Astrocyte (in vitro differentiated cells and primary cell): ENCODE results near the gene BMP4. TPM values are rescaled to one million over a fixed set of nuclear protein-coding genes. Genes with fewer than 3 reads are reported as not detected.

Source experiments
- DNase-seq: peaks from one replicate; pipeline ENCODE4 v3.0.0-alpha.2; 2010; ENCODE audit warnings: low read depth
- FAIRE-seq: peaks from 2 replicates; lab custom pipeline; 2011; peaks lifted over from hg19 to GRCh38; lab: Jason Lieb, UNC
- H2AFZ ChIP-seq: 2 replicates; pipeline ENCODE4 v1.6.0; 2012; ENCODE audit warnings: low read depth, low read length, inconsistent platforms
- H3K27ac ChIP-seq: 2 replicates; pipeline ENCODE4 v1.5.1; 2011; ENCODE audit warnings: low read depth, low read length, inconsistent platforms
- H3K27me3 ChIP-seq: 2 replicates; pipeline ENCODE4 v1.6.0; 2011; ENCODE audit warnings: low read length, inconsistent platforms; ENCODE audit not compliant: insufficient read depth
- H3K36me3 ChIP-seq: 2 replicates; pipeline ENCODE4 v1.5.1; 2011; ENCODE audit warnings: low read length, inconsistent platforms; ENCODE audit not compliant: insufficient read depth
- H3K4me1 ChIP-seq: 2 replicates; pipeline ENCODE4 v1.5.1; 2011; ENCODE audit warnings: low read length, inconsistent platforms; ENCODE audit not compliant: insufficient read depth
- H3K4me2 ChIP-seq: 2 replicates; pipeline ENCODE4 v1.6.0; 2012; ENCODE audit warnings: low read length, inconsistent platforms
- H3K4me3 ChIP-seq: 2 replicates; pipeline ENCODE4 v1.5.1; 2011; ENCODE audit warnings: low read depth, mild to moderate bottlenecking, low read length, inconsistent platforms; ENCODE audit not compliant: insufficient read depth
- H3K79me2 ChIP-seq: 2 replicates; pipeline ENCODE4 v1.6.0; 2012; ENCODE audit warnings: mild to moderate bottlenecking, low read length, inconsistent platforms; ENCODE audit not compliant: insufficient read depth
- H3K9ac ChIP-seq: 2 replicates; pipeline ENCODE4 v1.6.0; 2012; ENCODE audit warnings: mild to moderate bottlenecking, low read length, inconsistent platforms
- H3K9me3 ChIP-seq: 2 replicates; pipeline ENCODE4 v1.5.1; 2012; ENCODE audit warnings: low read depth, mild to moderate bottlenecking, low read length, inconsistent platforms; ENCODE audit not compliant: insufficient read depth
- H4K20me1 ChIP-seq: 2 replicates; pipeline ENCODE4 v1.6.0; 2012; ENCODE audit warnings: low read length, inconsistent platforms; ENCODE audit not compliant: insufficient read depth
- H3K27ac Mint-ChIP-seq: one replicate; pipeline ENCODE4 v1.8.0; 2021; ENCODE audit warnings: mild to moderate bottlenecking, mixed read lengths; ENCODE audit not compliant: unreplicated experiment
- H3K27me3 Mint-ChIP-seq: one replicate; pipeline ENCODE4 v1.8.0; 2021; ENCODE audit warnings: low read depth, mixed read lengths; ENCODE audit not compliant: unreplicated experiment
- H3K36me3 Mint-ChIP-seq: one replicate; pipeline ENCODE4 v1.8.0; 2021; ENCODE audit warnings: low read depth, mixed read lengths; ENCODE audit not compliant: unreplicated experiment
- H3K4me1 Mint-ChIP-seq: one replicate; pipeline ENCODE4 v1.8.0; 2021; ENCODE audit warnings: low read depth, mixed read lengths; ENCODE audit not compliant: unreplicated experiment
- H3K4me3 Mint-ChIP-seq: one replicate; pipeline ENCODE4 v1.8.0; 2021; ENCODE audit warnings: mild to moderate bottlenecking, moderate library complexity, mixed read lengths; ENCODE audit not compliant: unreplicated experiment
- H3K9me3 Mint-ChIP-seq: one replicate; pipeline ENCODE4 v1.8.0; 2021; ENCODE audit warnings: mild to moderate bottlenecking, mixed read lengths; ENCODE audit not compliant: unreplicated experiment
- EZH2 ChIP-seq: IDR thresholded peaks from 2 replicates; pipeline ENCODE4 v1.6.1; 2012; ENCODE audit warnings: mild to moderate bottlenecking, low read length, inconsistent platforms; ENCODE audit not compliant: insufficient read depth
- total RNA-seq: library from RNA; stranded (reverse); gene quantifications from 2 replicates; pipeline ENCODE4 v1.2.1, GENCODE V29; 2021
- TF ChIP-seq, protein P1 (sequence below): IDR thresholded peaks from 2 replicates; pipeline ENCODE4 v1.5.1; 2011; ENCODE audit warnings: low read depth, mild to moderate bottlenecking, inconsistent platforms, low read length, moderate library complexity; ENCODE audit not compliant: insufficient read depth

BMP4 gene
- total RNA-seq, 1 donor from 2014 or later, result 27.2 TPM

- no peak for DNase-seq
- no peak overlapping the region for H3K4me3 ChIP-seq
- no peaks in the 10 kb centered on the region for H3K79me2 ChIP-seq
- H3K9me3 Mint-ChIP-seq, result peaks cover 5% of the 10 kb centered on the region
- H3K27ac Mint-ChIP-seq, result no peak overlapping the region
- no peak overlapping the region for H3K4me3 Mint-ChIP-seq
- no peaks in the 10 kb centered on the region for H3K27me3 ChIP-seq
- TF ChIP-seq, protein P1, sequence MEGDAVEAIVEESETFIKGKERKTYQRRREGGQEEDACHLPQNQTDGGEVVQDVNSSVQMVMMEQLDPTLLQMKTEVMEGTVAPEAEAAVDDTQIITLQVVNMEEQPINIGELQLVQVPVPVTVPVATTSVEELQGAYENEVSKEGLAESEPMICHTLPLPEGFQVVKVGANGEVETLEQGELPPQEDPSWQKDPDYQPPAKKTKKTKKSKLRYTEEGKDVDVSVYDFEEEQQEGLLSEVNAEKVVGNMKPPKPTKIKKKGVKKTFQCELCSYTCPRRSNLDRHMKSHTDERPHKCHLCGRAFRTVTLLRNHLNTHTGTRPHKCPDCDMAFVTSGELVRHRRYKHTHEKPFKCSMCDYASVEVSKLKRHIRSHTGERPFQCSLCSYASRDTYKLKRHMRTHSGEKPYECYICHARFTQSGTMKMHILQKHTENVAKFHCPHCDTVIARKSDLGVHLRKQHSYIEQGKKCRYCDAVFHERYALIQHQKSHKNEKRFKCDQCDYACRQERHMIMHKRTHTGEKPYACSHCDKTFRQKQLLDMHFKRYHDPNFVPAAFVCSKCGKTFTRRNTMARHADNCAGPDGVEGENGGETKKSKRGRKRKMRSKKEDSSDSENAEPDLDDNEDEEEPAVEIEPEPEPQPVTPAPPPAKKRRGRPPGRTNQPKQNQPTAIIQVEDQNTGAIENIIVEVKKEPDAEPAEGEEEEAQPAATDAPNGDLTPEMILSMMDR, result no peak
- TF ChIP-seq EZH2, result no peak
- H3K27me3 Mint-ChIP-seq, result peaks cover 4% of the 10 kb centered on the region
- H3K4me1 Mint-ChIP-seq, result no peaks in the 10 kb centered on the region
- no peaks in the 10 kb centered on the region for H3K36me3 ChIP-seq
- no peak overlapping the region for H3K4me2 ChIP-seq
- no peak overlapping the region for H3K27ac ChIP-seq
- no peaks in the 10 kb centered on the region for H3K36me3 Mint-ChIP-seq
- FAIRE-seq, result no peak
- no peaks in the 10 kb centered on the region for H3K9me3 ChIP-seq
- H3K4me1 ChIP-seq, result no peaks in the 10 kb centered on the region
- H3K9ac ChIP-seq, result no peak overlapping the region
- H4K20me1 ChIP-seq, result no peaks in the 10 kb centered on the region
- H2AFZ ChIP-seq, result no peak overlapping the region
Measured at GRCh38 chr14:53916239-53916638, 40.4 kb downstream of the BMP4 start.

DNA sequence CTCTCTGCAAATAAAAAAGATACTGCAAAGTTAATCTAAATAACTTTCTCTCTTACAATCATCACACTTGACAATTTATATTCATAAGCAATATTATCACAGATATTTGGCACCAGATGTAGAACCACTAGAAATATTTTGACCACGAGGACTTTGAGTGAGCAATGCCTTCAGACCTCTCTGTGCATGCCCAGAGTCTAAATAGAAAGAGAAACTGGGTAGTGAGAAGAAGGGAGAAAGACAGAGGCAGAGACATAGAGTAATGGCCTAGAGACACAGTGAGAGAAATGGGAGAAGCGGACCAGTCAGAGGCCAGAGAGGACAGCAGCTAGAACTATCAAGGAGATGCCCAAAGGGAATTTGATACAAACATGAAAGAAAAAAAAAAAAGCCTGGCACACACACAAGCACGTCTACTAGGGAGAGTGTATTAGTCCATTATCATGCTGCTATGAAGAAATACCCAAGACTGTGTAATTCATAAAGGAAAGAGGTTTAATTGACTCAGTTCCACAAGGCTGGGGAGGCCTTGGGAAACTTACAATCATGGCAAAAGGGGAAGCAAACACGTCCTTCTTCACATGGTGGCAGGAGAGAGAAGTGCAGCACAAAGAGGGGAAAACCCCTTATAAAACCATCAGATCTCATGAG, 41.1 kb downstream of the BMP4 start:
- Histone ChIP-seq H3K4me2 (no peak overlapping the region), H2AFZ (no peak overlapping the region), H3K4me1 (no peaks in the 10 kb centered on the region), H3K9me3 (no peaks in the 10 kb centered on the region), H3K4me3 (no peak overlapping the region), H3K79me2 (no peaks in the 10 kb centered on the region), H3K9ac (no peak overlapping the region), H3K27ac (no peak overlapping the region), H3K36me3 (no peaks in the 10 kb centered on the region), H4K20me1 (no peaks in the 10 kb centered on the region), H3K27me3 (no peaks in the 10 kb centered on the region)
- Mint-ChIP-seq H3K27me3 (peaks cover 2% of the 10 kb centered on the region), H3K27ac (no peak overlapping the region), H3K36me3 (no peaks in the 10 kb centered on the region), H3K4me3 (no peak overlapping the region), H3K4me1 (no peaks in the 10 kb centered on the region), H3K9me3 (peaks cover 5% of the 10 kb centered on the region)
- TF ChIP-seq, protein P1, result no peak
- TF ChIP-seq EZH2, result no peak
- no peak for DNase-seq
- FAIRE-seq, result no peak

DNA sequence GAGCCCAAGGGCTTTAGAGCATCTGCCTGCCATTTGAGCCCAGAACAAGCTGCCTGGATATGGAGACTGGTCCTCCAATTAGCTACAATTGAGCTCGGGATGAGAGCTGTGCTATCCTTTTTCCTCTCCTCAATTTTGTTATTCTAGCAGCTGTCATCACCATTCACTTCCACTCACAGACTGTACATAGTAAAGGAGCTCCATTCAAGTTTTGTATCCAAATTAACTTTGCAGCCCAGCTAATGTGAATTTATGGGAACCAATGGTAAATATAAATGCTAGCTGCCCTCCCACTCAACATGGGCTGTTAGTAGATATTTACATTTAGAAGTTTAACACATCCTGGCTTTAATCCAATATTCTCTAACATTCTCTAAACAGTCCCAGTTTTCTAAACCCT, 44.6 kb downstream of the BMP4 start:
- Histone ChIP-seq H3K36me3 (no peaks in the 10 kb centered on the region), H3K4me1 (no peaks in the 10 kb centered on the region), H3K9me3 (no peaks in the 10 kb centered on the region), H4K20me1 (no peaks in the 10 kb centered on the region), H3K9ac (no peak overlapping the region), H3K79me2 (no peaks in the 10 kb centered on the region), H2AFZ (no peak overlapping the region), H3K27ac (no peak overlapping the region), H3K4me2 (no peak overlapping the region), H3K27me3 (no peaks in the 10 kb centered on the region), H3K4me3 (no peak overlapping the region)
- Mint-ChIP-seq H3K9me3 (peaks cover 5% of the 10 kb centered on the region), H3K27ac (no peak overlapping the region), H3K27me3 (peaks cover 2% of the 10 kb centered on the region), H3K4me1 (no peaks in the 10 kb centered on the region), H3K36me3 (no peaks in the 10 kb centered on the region), H3K4me3 (no peak overlapping the region)
- TF ChIP-seq, protein P1, result no peak
- TF ChIP-seq EZH2, result no peak
- no peak for DNase-seq
- no peak for FAIRE-seq
